Measurements from ENCODE around the gene SLC6A3. TPM values are rescaled to one million over a fixed set of nuclear protein-coding genes. Genes with fewer than 3 reads are reported as not detected.

The SLC6A3 gene
- total and polyA plus RNA-seq, 12 donors = 0.04 to 0.19 (median 0.18) TPM; not detected in 9

- Histone ChIP-seq H3K27ac (no peak overlapping the region), H3K27me3 (peaks cover 0 to 57% (median 43%) of the 10 kb centered on the region in 7 donors), H3K4me3 (no peak overlapping the region), H3K4me1 (peaks cover 0 to 9% (median 5%) of the 10 kb centered on the region in 9 donors), H3K36me3 (no peaks in the 10 kb centered on the region), H3K9me3 (no peaks in the 10 kb centered on the region)
- intact Hi-C loops (cut with DNase I) = no loop called here
- no peak for TF ChIP-seq CTCF (IDR thresholded peaks at IDR 0.05)
- ATAC-seq = no peak
- WGBS, 2 donors = 82 to 84% methylated on average over 21 of the region's 21 CpGs
- DNase-seq = no peak
Measured at GRCh38 chr5:1390861-1391600, 54.2 kb downstream of the SLC6A3 start.

GRCh38 chr5:1390333-1390732 lies 54.9 kb downstream of the SLC6A3 start:
- Histone ChIP-seq H3K27ac (no peak overlapping the region), H3K9me3 (no peaks in the 10 kb centered on the region), H3K4me3 (no peak overlapping the region), H3K36me3 (no peaks in the 10 kb centered on the region), H3K27me3 (peaks cover 0 to 52% (median 38%) of the 10 kb centered on the region in 7 donors), H3K4me1 (peaks cover 0 to 15% (median 12%) of the 10 kb centered on the region in 9 donors)
- WGBS, 2 donors = 76 to 78% methylated on average over 7 of the region's 7 CpGs
- intact Hi-C loops (cut with DNase I) = no loop called here
- no peak for DNase-seq
- TF ChIP-seq CTCF (IDR thresholded peaks at IDR 0.05) = no peak
- ATAC-seq = no peak

GRCh38 chr5:1388383-1388967 lies 56.8 kb downstream of the SLC6A3 start:
- H3K4me1 ChIP-seq = peaks cover 0 to 19% (median 13%) of the 10 kb centered on the region in 9 donors
- DNase-seq (no peak), ATAC-seq (no peak)
- H3K36me3 ChIP-seq = no peaks in the 10 kb centered on the region
- no peak overlapping the region for H3K27ac ChIP-seq
- 86 to 92% methylated on average over 4 of the region's 4 CpGs for WGBS, 2 donors
- peaks cover 0 to 47% (median 30%) of the 10 kb centered on the region in 7 donors for H3K27me3 ChIP-seq
- intact Hi-C loops (cut with DNase I) = loop anchor here in 3 of 10 donors (10.0 kb wide), 1 partner anchor 256 kb away; no protein-coding TSS in a partner anchor
- H3K4me3 ChIP-seq = no peak overlapping the region
- H3K9me3 ChIP-seq = no peaks in the 10 kb centered on the region
- no peak for TF ChIP-seq CTCF (IDR thresholded peaks at IDR 0.05)

- Histone ChIP-seq H3K4me1 (peaks cover 0 to 19% (median 13%) of the 10 kb centered on the region in 9 donors), H3K36me3 (no peaks in the 10 kb centered on the region), H3K4me3 (no peak overlapping the region), H3K27ac (no peak overlapping the region), H3K9me3 (no peaks in the 10 kb centered on the region), H3K27me3 (peaks cover 0 to 45% (median 30%) of the 10 kb centered on the region in 7 donors)
- 93% methylated on average over 5 of the region's 5 CpGs for WGBS, 2 donors
- intact Hi-C loops (cut with DNase I) = loop anchor here in 3 of 10 donors (10.0 kb wide), 1 partner anchor 257 kb away; no protein-coding TSS in a partner anchor
- DNase-seq (no peak), ATAC-seq (no peak)
- TF ChIP-seq CTCF (IDR thresholded peaks at IDR 0.05) = no peak
Measured at GRCh38 chr5:1387876-1388275, 57.4 kb downstream of the SLC6A3 start.
